ENCODE data around the gene POLG. TPM values are rescaled to one million over a fixed set of nuclear protein-coding genes. Genes with fewer than 3 reads are reported as not detected.

Gene POLG
- total RNA-seq, 1 donor from 2014 or later, result 25.2 TPM

- no peak for TF ChIP-seq CTCF (IDR thresholded peaks at IDR 0.05)
- no peak for TF ChIP-seq EZH2phosphoT487 (IDR thresholded peaks at IDR 0.05)
- TF ChIP-seq EZH2 (IDR thresholded peaks at IDR 0.05), result no peak
- Mint-ChIP-seq H3K27ac (no peak overlapping the region), H3K36me3 (peaks cover 45% of the 10 kb centered on the region), H3K27me3 (ENCODE audit: insufficient read depth, low read depth) (peaks cover 7% of the 10 kb centered on the region), H3K4me3 (no peak overlapping the region), H3K9me3 (no peaks in the 10 kb centered on the region), H3K4me1 (peaks cover 4% of the 10 kb centered on the region)
- Histone ChIP-seq H3K4me3 (no peak overlapping the region), H3K36me3 (peaks cover 8% of the 10 kb centered on the region), H3K27ac (no peak overlapping the region), H3K9ac (no peak overlapping the region), H3K4me1 (no peaks in the 10 kb centered on the region), H4K20me1 (ENCODE audit: low read depth) (peaks cover 12% of the 10 kb centered on the region), H3K9me3 (ENCODE audit: low read depth) (no peaks in the 10 kb centered on the region), H3F3A (ENCODE audit: low read depth) (no peaks in the 10 kb centered on the region), H3K79me2 (ENCODE audit: low read depth) (peaks cover 6% of the 10 kb centered on the region), H2AFZ (replicated peaks) (no peak overlapping the region), H3K4me2 (no peak overlapping the region), H3K27me3 (no peaks in the 10 kb centered on the region)
- DNase-seq (ENCODE audit: low spot score), result no peak
Observed at GRCh38 chr15:89326316-89326715, 8.3 kb downstream of the POLG start.

- Mint-ChIP-seq H3K9me3 (no peaks in the 10 kb centered on the region), H3K4me3 (no peak overlapping the region), H3K27me3 (ENCODE audit: insufficient read depth, low read depth) (peaks cover 7% of the 10 kb centered on the region), H3K27ac (no peak overlapping the region), H3K36me3 (peaks cover 44% of the 10 kb centered on the region), H3K4me1 (no peaks in the 10 kb centered on the region)
- Histone ChIP-seq H3K4me2 (no peak overlapping the region), H3K9me3 (ENCODE audit: low read depth) (no peaks in the 10 kb centered on the region), H3F3A (ENCODE audit: low read depth) (no peaks in the 10 kb centered on the region), H3K79me2 (ENCODE audit: low read depth) (no peaks in the 10 kb centered on the region), H3K27ac (no peak overlapping the region), H3K36me3 (peaks cover 8% of the 10 kb centered on the region), H3K27me3 (no peaks in the 10 kb centered on the region), H3K4me1 (no peaks in the 10 kb centered on the region), H2AFZ (replicated peaks) (no peak overlapping the region), H3K9ac (no peak overlapping the region), H3K4me3 (no peak overlapping the region), H4K20me1 (ENCODE audit: low read depth) (peaks cover 8% of the 10 kb centered on the region)
- TF ChIP-seq EZH2 (IDR thresholded peaks at IDR 0.05), result no peak
- TF ChIP-seq EZH2phosphoT487 (IDR thresholded peaks at IDR 0.05), result no peak
- TF ChIP-seq CTCF (IDR thresholded peaks at IDR 0.05), result no peak
- no peak for DNase-seq (ENCODE audit: low spot score)
Observed at GRCh38 chr15:89325039-89325803, 9.4 kb downstream of the POLG start.

GRCh38 chr15:89323825-89324224 is 10.8 kb downstream of the POLG start:
- Histone ChIP-seq H3K36me3 (peaks cover 8% of the 10 kb centered on the region), H3K79me2 (ENCODE audit: low read depth) (no peaks in the 10 kb centered on the region)
- peaks cover 46% of the 10 kb centered on the region for H3K36me3 Mint-ChIP-seq

More at GRCh38 chr15:89323825-89324224, 10.8 kb downstream of the POLG start:
- H3K4me3 Mint-ChIP-seq, result no peak overlapping the region
- no peak overlapping the region for H3K27ac Mint-ChIP-seq
- peaks cover 5% of the 10 kb centered on the region for H3K27me3 Mint-ChIP-seq (ENCODE audit: insufficient read depth, low read depth)
- peaks cover 8% of the 10 kb centered on the region for H4K20me1 ChIP-seq (ENCODE audit: low read depth)
- H3K4me3 ChIP-seq, result no peak overlapping the region
- H3K4me1 ChIP-seq, result no peaks in the 10 kb centered on the region
- no peaks in the 10 kb centered on the region for H3K27me3 ChIP-seq
- peaks cover 6% of the 10 kb centered on the region for H3F3A ChIP-seq (ENCODE audit: low read depth)
- no peak overlapping the region for H3K27ac ChIP-seq
- TF ChIP-seq EZH2phosphoT487 (IDR thresholded peaks at IDR 0.05) (no peak), CTCF (IDR thresholded peaks at IDR 0.05) (no peak), EZH2 (IDR thresholded peaks at IDR 0.05) (no peak)
- no peaks in the 10 kb centered on the region for H3K9me3 ChIP-seq (ENCODE audit: low read depth)
- H3K4me1 Mint-ChIP-seq, result no peaks in the 10 kb centered on the region
- no peak overlapping the region for H3K9ac ChIP-seq
- H3K4me2 ChIP-seq, result no peak overlapping the region
- no peaks in the 10 kb centered on the region for H3K9me3 Mint-ChIP-seq
- no peak overlapping the region for H2AFZ ChIP-seq (replicated peaks)
- DNase-seq (ENCODE audit: low spot score), result no peak
